ENCODE data around the gene ZNF124. TPM values are rescaled to one million over a fixed set of nuclear protein-coding genes. Genes with fewer than 3 reads are reported as not detected.

ZNF124 gene
- total and polyA plus RNA-seq, 8 donors, result 1.1 to 136 (median 17.5) TPM

DNA sequence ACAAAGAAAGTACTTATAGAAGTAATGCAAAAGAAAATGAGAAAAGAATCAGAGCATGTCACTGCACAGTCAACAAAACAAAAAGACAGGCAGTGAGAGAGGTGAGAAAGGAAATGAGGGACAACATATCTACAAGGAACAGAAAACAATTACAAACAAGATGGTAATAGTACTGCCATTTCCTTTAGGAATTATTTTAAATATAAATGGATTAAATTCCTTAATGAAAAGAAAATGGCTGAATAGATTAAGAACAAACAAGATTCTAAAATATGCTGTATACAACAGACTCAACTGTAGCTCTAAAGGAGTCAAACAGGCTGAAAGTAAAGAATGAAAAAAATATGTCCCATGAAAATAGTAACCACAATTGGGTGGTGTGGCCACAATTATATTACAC lies 22.1 kb upstream of the ZNF124 start:
- H3K36me3 ChIP-seq, result peaks cover 59 to 96% (median 93%) of the 10 kb centered on the region in 4 donors
- H3K4me3 ChIP-seq, result no peak overlapping the region
- H3K27me3 ChIP-seq, result no peaks in the 10 kb centered on the region
- TF ChIP-seq POLR2A (IDR thresholded peaks at IDR 0.05), result no peak
- TF ChIP-seq POLR2AphosphoS5 (IDR thresholded peaks at IDR 0.05), result no peak
- TF ChIP-seq EP300 (IDR thresholded peaks at IDR 0.05), result no peak
- TF ChIP-seq CTCF (IDR thresholded peaks at IDR 0.05), result no peak
- H3K9me3 ChIP-seq, result peaks cover 11 to 74% (median 41%) of the 10 kb centered on the region in 4 donors
- intact Hi-C loops (cut with DNase I; ENCODE audit: low total_unique reads), result no loop called here
- no peak overlapping the region for H3K27ac ChIP-seq
- no peaks in the 10 kb centered on the region for H3K4me1 ChIP-seq
- no peak for DNase-seq

GRCh38 chr1:247189981-247190798 lies 18.4 kb upstream of the ZNF124 start:
- Histone ChIP-seq H3K4me1 (no peaks in the 10 kb centered on the region), H3K27ac (no peak overlapping the region), H3K36me3 (peaks cover 28 to 68% (median 61%) of the 10 kb centered on the region in 4 donors), H3K4me3 (no peak overlapping the region), H3K27me3 (no peaks in the 10 kb centered on the region), H3K9me3 (peaks cover 16 to 99% (median 62%) of the 10 kb centered on the region in 4 donors)
- no peak for DNase-seq
- 78 to 97% (median 84%) methylated on average over 2 of the region's 2 CpGs for WGBS, 5 donors
- TF ChIP-seq EP300 (IDR thresholded peaks at IDR 0.05) (no peak), CTCF (IDR thresholded peaks at IDR 0.05) (no peak), POLR2AphosphoS5 (IDR thresholded peaks at IDR 0.05) (no peak), POLR2A (IDR thresholded peaks at IDR 0.05) (no peak)
- intact Hi-C loops (cut with DNase I; ENCODE audit: low total_unique reads), result no loop called here

DNA sequence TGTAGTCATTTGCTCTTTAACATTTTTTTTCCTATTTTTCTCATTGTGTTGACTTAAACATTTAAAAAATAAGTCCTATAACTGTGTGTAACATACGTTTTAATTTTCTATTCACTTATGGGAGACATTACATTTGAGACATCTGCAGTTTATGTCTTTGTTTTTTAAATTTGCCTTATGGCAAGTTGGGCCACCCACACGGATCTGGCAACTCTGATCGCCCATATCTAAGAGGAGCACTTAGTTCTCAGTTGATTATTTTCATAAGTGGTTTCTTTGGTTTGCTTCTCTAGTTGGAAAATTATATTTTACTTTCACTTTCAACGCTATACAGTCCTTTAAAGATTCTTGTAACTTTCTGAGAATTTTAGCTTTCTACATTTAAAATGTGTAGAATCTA lies 13.8 kb upstream of the ZNF124 start:
- Histone ChIP-seq H3K4me3 (no peak overlapping the region), H3K27me3 (no peaks in the 10 kb centered on the region), H3K4me1 (no peaks in the 10 kb centered on the region), H3K36me3 (peaks cover 10 to 23% (median 17%) of the 10 kb centered on the region in 4 donors), H3K27ac (no peak overlapping the region), H3K9me3 (peaks cover 15 to 88% (median 57%) of the 10 kb centered on the region in 4 donors)
- intact Hi-C loops (cut with DNase I; ENCODE audit: low total_unique reads), result no loop called here
- TF ChIP-seq EP300 (IDR thresholded peaks at IDR 0.05), result no peak
- no peak for TF ChIP-seq POLR2AphosphoS5 (IDR thresholded peaks at IDR 0.05)
- no peak for TF ChIP-seq CTCF (IDR thresholded peaks at IDR 0.05)
- no peak for TF ChIP-seq POLR2A (IDR thresholded peaks at IDR 0.05)
- DNase-seq, result no peak
- WGBS, 5 donors, result 74 to 89% (median 83%) methylated on average over 4 of the region's 4 CpGs

- no peaks in the 10 kb centered on the region for H3K4me1 ChIP-seq
- H3K4me3 ChIP-seq, result no peak overlapping the region
- no peak for DNase-seq
- TF ChIP-seq CTCF (IDR thresholded peaks at IDR 0.05) (no peak), POLR2AphosphoS5 (IDR thresholded peaks at IDR 0.05) (no peak), EP300 (IDR thresholded peaks at IDR 0.05) (no peak)
- peaks cover 5 to 84% (median 46%) of the 10 kb centered on the region in 4 donors for H3K9me3 ChIP-seq
- H3K36me3 ChIP-seq, result peaks cover 0 to 12% (median 6%) of the 10 kb centered on the region in 4 donors
- 91 to 100% (median 98%) methylated on average over 3 to 4 of the region's 4 CpGs for WGBS, 5 donors
- no peaks in the 10 kb centered on the region for H3K27me3 ChIP-seq
- H3K27ac ChIP-seq, result no peak overlapping the region
- intact Hi-C loops (cut with DNase I; ENCODE audit: low total_unique reads), result no loop called here
Observed at GRCh38 chr1:247184254-247184653, 12.4 kb upstream of the ZNF124 start.
